ENCODE data around the gene APOC1.
"Not testable (repeated sequence)": the region's sequence is repeated elsewhere in the genome, so short reads cannot be mapped to it uniquely, and the experiment has no call there.

The APOC1 gene

DNA sequence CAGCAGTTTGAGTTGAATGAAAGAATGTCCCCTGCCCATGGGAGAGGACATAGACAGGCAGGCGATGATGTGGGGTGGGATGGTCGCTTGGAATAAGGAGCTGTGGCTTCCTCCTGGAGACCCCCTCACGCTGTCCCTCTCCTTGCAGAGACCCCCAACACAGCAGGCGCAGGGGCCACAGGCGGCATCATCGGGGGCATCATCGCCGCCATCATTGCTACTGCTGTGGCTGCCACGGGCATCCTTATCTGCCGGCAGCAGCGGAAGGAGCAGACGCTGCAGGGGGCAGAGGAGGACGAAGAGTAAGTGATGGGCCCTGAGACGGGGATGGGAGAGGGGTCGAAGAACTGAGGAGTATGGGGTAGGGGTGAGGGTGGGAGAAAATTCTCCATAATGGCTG lies 32.3 kb upstream of the APOC1 start:
- peaks cover 57 to 63% of the 10 kb centered on the region in 2 experiments for H3K36me3 ChIP-seq (ENCODE audit: control insufficient read depth in 1 of 2, insufficient read depth in 2 of 2, low read length in 2 of 2)
- peak overlapping the region; percentile 28 for H2BK5ac ChIP-seq (ENCODE audit: low read depth, low read length, poor library complexity)
- H3K4me2 ChIP-seq (ENCODE audit: low read length): no peak overlapping the region
- peak overlapping the region; percentile 39 for H2AK5ac ChIP-seq (ENCODE audit: low read length)
- H3K18ac ChIP-seq (ENCODE audit: low read length): peak overlapping the region; percentile 14
- no peak overlapping the region for H3K9ac ChIP-seq (ENCODE audit: low read length)
- peaks cover 25% of the 10 kb centered on the region for H3K79me1 ChIP-seq (ENCODE audit: low read length)
- no peak for DNase-seq
- no peak overlapping the region for H2BK120ac ChIP-seq (ENCODE audit: insufficient read depth, low read length, poor library complexity)
- peaks cover 8% of the 10 kb centered on the region for H3K79me2 ChIP-seq (ENCODE audit: control insufficient read depth, insufficient read depth, low read length, poor library complexity)
- WGBS (ENCODE audit: extremely low coverage, insufficient coverage, insufficient read length): no CpG with 5 or more reads among the region's 15 CpGs
- no peak overlapping the region for H4K91ac ChIP-seq (ENCODE audit: low read depth, low read length)
- H3K9me3 ChIP-seq (ENCODE audit: insufficient read depth, low read depth, low read length): no peaks in the 10 kb centered on the region
- peaks cover 57 to 63% of the 10 kb centered on the region in 2 experiments for H3K4me1 ChIP-seq (ENCODE audit: control insufficient read depth in 1 of 2, insufficient read depth in 2 of 2, low read length in 2 of 2)
- no peak overlapping the region for H4K8ac ChIP-seq (ENCODE audit: low read depth, low read length)
- H2AFZ ChIP-seq (ENCODE audit: insufficient read depth, low read length, poor library complexity): no peak overlapping the region
- no peak overlapping the region for H4K12ac ChIP-seq (ENCODE audit: low read depth, low read length)
- no peak overlapping the region for H3K4ac ChIP-seq (ENCODE audit: low read depth, low read length)
- no peak overlapping the region for H3K23ac ChIP-seq (ENCODE audit: low read length)
- no peak overlapping the region for H3K27ac ChIP-seq (ENCODE audit: low read depth, low read length)
- H3K27me3 ChIP-seq (ENCODE audit: insufficient read depth, low read length): no peaks in the 10 kb centered on the region
- H3K14ac ChIP-seq (ENCODE audit: low read length): no peak overlapping the region
- peak overlapping the region; percentile 75 for H2BK12ac ChIP-seq (ENCODE audit: low read length)
- no peak overlapping the region for H3K4me3 ChIP-seq (ENCODE audit: low read depth, low read length)

DNA sequence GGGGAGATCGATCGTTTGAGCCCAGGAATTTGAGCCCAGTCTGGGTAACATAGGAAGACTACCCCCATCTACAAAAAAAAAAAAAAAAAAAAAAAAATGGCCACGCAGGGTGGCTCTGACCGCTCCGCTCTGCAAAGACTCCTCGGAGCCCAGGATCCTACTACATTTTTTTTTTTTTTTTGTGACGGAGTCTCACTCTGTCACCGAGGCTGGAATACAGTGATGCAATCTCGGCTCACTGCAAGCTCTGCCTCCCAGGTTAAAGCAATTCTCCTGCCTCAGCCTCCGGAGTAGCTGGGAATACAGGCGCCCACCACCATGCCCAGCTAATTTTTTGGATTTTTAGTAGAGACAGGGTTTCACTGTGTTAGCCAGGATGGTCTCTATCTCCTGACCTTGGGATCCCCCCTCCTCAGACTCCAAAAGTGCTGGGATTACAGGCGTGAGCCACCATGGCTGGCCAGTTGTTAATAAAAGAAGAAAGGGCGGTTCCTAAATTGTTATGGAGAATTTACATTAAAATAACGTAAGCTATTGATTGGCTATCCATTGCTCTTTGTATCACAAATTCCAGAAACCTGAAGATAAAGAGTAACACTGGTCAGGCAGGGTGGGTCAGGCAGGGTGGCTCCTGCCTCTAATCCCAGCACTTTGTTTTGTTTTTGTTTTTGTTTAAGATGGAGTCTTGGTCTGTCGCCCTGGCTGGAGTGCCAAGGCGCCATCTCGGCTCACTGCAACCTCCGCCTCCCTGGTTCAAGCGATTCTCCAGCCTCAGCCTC lies 31.6 kb upstream of the APOC1 start:
- WGBS (ENCODE audit: extremely low coverage, insufficient coverage, insufficient read length): no CpG with 5 or more reads among the region's 19 CpGs
- H2AK5ac ChIP-seq (ENCODE audit: low read length); H2BK12ac ChIP-seq (ENCODE audit: low read length); H3K9ac ChIP-seq (ENCODE audit: low read length); H2AFZ ChIP-seq (ENCODE audit: insufficient read depth, low read length, poor library complexity); H3K9me3 ChIP-seq (ENCODE audit: insufficient read depth, low read depth, low read length); H3K18ac ChIP-seq (ENCODE audit: low read length); H2BK120ac ChIP-seq (ENCODE audit: insufficient read depth, low read length, poor library complexity); H3K14ac ChIP-seq (ENCODE audit: low read length); H3K4me3 ChIP-seq (ENCODE audit: low read depth, low read length); H3K4ac ChIP-seq (ENCODE audit: low read depth, low read length); H3K79me2 ChIP-seq (ENCODE audit: control insufficient read depth, insufficient read depth, low read length, poor library complexity); H2BK5ac ChIP-seq (ENCODE audit: low read depth, low read length, poor library complexity); H4K8ac ChIP-seq (ENCODE audit: low read depth, low read length); H3K4me2 ChIP-seq (ENCODE audit: low read length); H4K91ac ChIP-seq (ENCODE audit: low read depth, low read length); H3K23ac ChIP-seq (ENCODE audit: low read length); H3K27me3 ChIP-seq (ENCODE audit: insufficient read depth, low read length); H4K12ac ChIP-seq (ENCODE audit: low read depth, low read length): not testable (repeated sequence)
- Histone ChIP-seq H3K79me1 (ENCODE audit: low read length) (peaks cover 25% of the 10 kb centered on the region), H3K27ac (ENCODE audit: low read depth, low read length) (peak overlapping the region; percentile 20), H3K4me1 (ENCODE audit: control insufficient read depth in 1 of 2, insufficient read depth in 2 of 2, low read length in 2 of 2) (peaks cover 49 to 56% of the 10 kb centered on the region in 2 experiments), H3K36me3 (ENCODE audit: control insufficient read depth in 1 of 2, insufficient read depth in 2 of 2, low read length in 2 of 2) (peaks cover 55 to 61% of the 10 kb centered on the region in 2 experiments)
- DNase-seq: peak; percentile 24 to 67

DNA sequence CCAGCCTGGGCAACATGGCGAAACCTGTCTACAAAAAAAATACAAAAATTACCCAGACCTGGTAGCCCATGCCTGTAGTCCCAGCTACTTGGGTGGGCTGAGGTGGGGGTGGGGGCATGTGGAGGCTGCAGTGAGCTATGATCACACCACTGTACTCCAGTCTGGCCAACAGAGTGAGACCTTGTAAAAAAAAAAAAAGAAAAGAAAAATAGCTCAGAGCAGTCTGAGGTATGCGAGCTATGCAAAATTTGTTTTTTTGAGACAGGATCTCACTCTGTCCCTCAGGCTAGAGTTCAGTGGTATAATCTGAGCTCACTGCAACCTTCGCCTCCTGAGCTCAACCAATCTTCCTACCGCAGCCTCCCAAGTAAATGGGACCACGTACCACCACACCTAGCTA lies 30.5 kb upstream of the APOC1 start:
- Histone ChIP-seq H4K12ac (ENCODE audit: low read depth, low read length) (no peak overlapping the region), H2AK5ac (ENCODE audit: low read length) (no peak overlapping the region), H2AFZ (ENCODE audit: insufficient read depth, low read length, poor library complexity) (no peak overlapping the region), H3K9me3 (ENCODE audit: insufficient read depth, low read depth, low read length) (no peaks in the 10 kb centered on the region), H2BK5ac (ENCODE audit: low read depth, low read length, poor library complexity) (no peak overlapping the region), H4K91ac (ENCODE audit: low read depth, low read length) (peak overlapping the region; percentile 68), H3K4ac (ENCODE audit: low read depth, low read length) (no peak overlapping the region), H4K8ac (ENCODE audit: low read depth, low read length) (no peak overlapping the region), H2BK12ac (ENCODE audit: low read length) (no peak overlapping the region), H2BK120ac (ENCODE audit: insufficient read depth, low read length, poor library complexity) (no peak overlapping the region), H3K79me1 (ENCODE audit: low read length) (peaks cover 16% of the 10 kb centered on the region), H3K18ac (ENCODE audit: low read length) (no peak overlapping the region), H3K4me3 (ENCODE audit: low read depth, low read length) (no peak overlapping the region), H3K27ac (ENCODE audit: low read depth, low read length) (peak overlapping the region; percentile 22), H3K4me1 (ENCODE audit: control insufficient read depth in 1 of 2, insufficient read depth in 2 of 2, low read length in 2 of 2) (peaks cover 38 to 45% of the 10 kb centered on the region in 2 experiments), H3K14ac (ENCODE audit: low read length) (no peak overlapping the region), H3K23ac (ENCODE audit: low read length) (no peak overlapping the region), H3K79me2 (ENCODE audit: control insufficient read depth, insufficient read depth, low read length, poor library complexity) (peaks cover 3% of the 10 kb centered on the region), H3K9ac (ENCODE audit: low read length) (no peak overlapping the region), H3K27me3 (ENCODE audit: insufficient read depth, low read length) (no peaks in the 10 kb centered on the region), H3K36me3 (ENCODE audit: control insufficient read depth in 1 of 2, insufficient read depth in 2 of 2, low read length in 2 of 2) (peaks cover 59 to 60% of the 10 kb centered on the region in 2 experiments), H3K4me2 (ENCODE audit: low read length) (no peak overlapping the region)
- DNase-seq: peak; percentile 46 to 84
- WGBS (ENCODE audit: extremely low coverage, insufficient coverage, insufficient read length): no CpG with 5 or more reads among the region's 5 CpGs

DNA sequence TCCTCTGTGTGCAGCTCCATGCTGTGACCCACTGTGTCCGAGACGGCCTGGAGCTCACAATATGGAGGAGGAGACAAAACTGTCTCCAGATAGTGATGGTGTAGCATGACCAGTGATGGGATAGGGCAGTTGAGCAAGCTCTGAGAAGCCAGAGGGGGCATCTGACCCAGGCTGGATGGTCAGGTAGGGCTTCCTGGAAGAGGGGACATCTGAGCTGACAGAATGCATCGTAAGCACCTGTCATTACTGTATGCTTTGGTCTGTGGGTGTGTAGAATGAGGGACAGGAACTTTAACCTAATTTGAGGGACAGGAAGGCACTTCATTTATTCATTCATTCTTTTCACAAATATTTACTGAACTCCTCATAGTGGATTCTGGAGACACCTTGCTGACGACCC lies 29.8 kb upstream of the APOC1 start:
- no peak overlapping the region for H3K4me2 ChIP-seq (ENCODE audit: low read length)
- DNase-seq: peak; percentile 64 to 67
- H2AFZ ChIP-seq (ENCODE audit: insufficient read depth, low read length, poor library complexity): no peak overlapping the region
- H4K91ac ChIP-seq (ENCODE audit: low read depth, low read length): no peak overlapping the region
- no peak overlapping the region for H3K23ac ChIP-seq (ENCODE audit: low read length)
- H3K4me3 ChIP-seq (ENCODE audit: low read depth, low read length): no peak overlapping the region
- H3K79me2 ChIP-seq (ENCODE audit: control insufficient read depth, insufficient read depth, low read length, poor library complexity): no peaks in the 10 kb centered on the region
- H3K4ac ChIP-seq (ENCODE audit: low read depth, low read length): peak overlapping the region; percentile 81
- no peak overlapping the region for H2BK5ac ChIP-seq (ENCODE audit: low read depth, low read length, poor library complexity)
- no peak overlapping the region for H2BK120ac ChIP-seq (ENCODE audit: insufficient read depth, low read length, poor library complexity)
- H2AK5ac ChIP-seq (ENCODE audit: low read length): no peak overlapping the region
- H3K9me3 ChIP-seq (ENCODE audit: insufficient read depth, low read depth, low read length): no peaks in the 10 kb centered on the region
- no peak overlapping the region for H4K12ac ChIP-seq (ENCODE audit: low read depth, low read length)
- no CpG with 5 or more reads among the region's 4 CpGs for WGBS (ENCODE audit: extremely low coverage, insufficient coverage, insufficient read length)
- H3K14ac ChIP-seq (ENCODE audit: low read length): no peak overlapping the region
- no peaks in the 10 kb centered on the region for H3K27me3 ChIP-seq (ENCODE audit: insufficient read depth, low read length)
- peaks cover 11% of the 10 kb centered on the region for H3K79me1 ChIP-seq (ENCODE audit: low read length)
- no peak overlapping the region for H2BK12ac ChIP-seq (ENCODE audit: low read length)
- H3K18ac ChIP-seq (ENCODE audit: low read length): peak overlapping the region; percentile 10
- no peak overlapping the region for H4K8ac ChIP-seq (ENCODE audit: low read depth, low read length)
- peaks cover 53 to 54% of the 10 kb centered on the region in 2 experiments for H3K36me3 ChIP-seq (ENCODE audit: control insufficient read depth in 1 of 2, insufficient read depth in 2 of 2, low read length in 2 of 2)
- H3K27ac ChIP-seq (ENCODE audit: low read depth, low read length): peak overlapping the region; percentile 22
- H3K4me1 ChIP-seq (ENCODE audit: control insufficient read depth in 1 of 2, insufficient read depth in 2 of 2, low read length in 2 of 2): peaks cover 32 to 39% of the 10 kb centered on the region in 2 experiments
- no peak overlapping the region for H3K9ac ChIP-seq (ENCODE audit: low read length)

Data from trophoblast cell (in vitro differentiated cells and primary cell).